IMR-90 (cell line): ENCODE data around the gene SMARCA4. TPM values are rescaled to one million over a fixed set of nuclear protein-coding genes. Genes with fewer than 3 reads are reported as not detected.

Experiments used
- ATAC-seq: fragments of 200-7000 bp; cut with Tn5 transposase; 2 replicates; pipeline ENCODE4 v1.9.1; 2020; ENCODE audit warnings: low read depth, mild to moderate bottlenecking, moderate library complexity
- BruUV-seq: library from RNA; stranded (reverse); fragments of 400-500 nt; replicated peaks from 2 replicates; lab custom pipeline; 2021; lab: Mats Ljungman, UMichigan
- CTCF ChIA-PET: fragments of 300-600 bp; formaldehyde crosslinking; extraction: SDS; loops from one replicate; lab custom pipeline; 2021; ENCODE audit warnings: antibody characterized with exemption; lab: Yijun Ruan, JAX
- POLR2A ChIA-PET: fragments of 300-600 bp; sonication (Branson Sonifier 250); formaldehyde crosslinking; loops from one replicate; lab custom pipeline; 2022; ENCODE audit warnings: antibody characterized with exemption; ENCODE audit not compliant: unreplicated experiment; lab: Charles Lee
- DNase-seq: peaks from one replicate; pipeline ENCODE4 v3.0.0; 2013
- H2AFZ ChIP-seq: replicated peaks from 2 replicates; pipeline ENCODE3; 2013; ENCODE audit warnings: low read length, mild to moderate bottlenecking; ENCODE audit not compliant: poor library complexity
- H2AK5ac ChIP-seq: 2 replicates; pipeline ENCODE4 v1.6.1; 2013; ENCODE audit warnings: low read depth, low read length, inconsistent platforms
- H2AK9ac ChIP-seq: replicated peaks from 2 replicates; pipeline ENCODE3; 2013; ENCODE audit warnings: mild to moderate bottlenecking, low read depth, low read length, moderate library complexity; ENCODE audit not compliant: poor library complexity
- H2BK120ac ChIP-seq: 2 replicates; pipeline ENCODE4 v1.6.1; 2013; ENCODE audit warnings: low read depth, low read length, inconsistent platforms
- H2BK15ac ChIP-seq: 3 replicates; pipeline ENCODE4 v1.6.1; 2013; ENCODE audit warnings: low read depth, low read length, inconsistent platforms
- H2BK20ac ChIP-seq: 2 replicates; pipeline ENCODE4 v1.6.1; 2013; ENCODE audit warnings: low read depth, mild to moderate bottlenecking, inconsistent platforms, low read length, moderate library complexity
- H2BK5ac ChIP-seq: 2 replicates; pipeline ENCODE4 v1.6.1; 2013; ENCODE audit warnings: mild to moderate bottlenecking, low read depth, low read length, inconsistent platforms; ENCODE audit not compliant: poor library complexity, severe bottlenecking
- H3K14ac ChIP-seq: replicated peaks from 2 replicates; pipeline ENCODE4 v1.6.1; 2013; ENCODE audit warnings: low read depth, low read length, inconsistent platforms
- H3K18ac ChIP-seq: 2 replicates; pipeline ENCODE4 v1.6.1; 2013; ENCODE audit warnings: low read depth, low read length, control low read depth
- H3K23ac ChIP-seq: 2 replicates; pipeline ENCODE4 v1.6.1; 2013; ENCODE audit warnings: low read depth, low read length, inconsistent platforms
- H3K27ac ChIP-seq: 2 replicates; pipeline ENCODE4 v1.5.1; 2013; ENCODE audit warnings: mild to moderate bottlenecking, control low read depth, low read length; ENCODE audit not compliant: insufficient read depth
- H3K27me3 ChIP-seq: 2 replicates; pipeline ENCODE4 v1.6.1; 2013; ENCODE audit warnings: low read length; ENCODE audit not compliant: control insufficient read depth, insufficient read depth
- H3K36me3 ChIP-seq: 2 replicates; pipeline ENCODE4 v1.6.1; 2013; ENCODE audit warnings: low read length, mixed read lengths; ENCODE audit not compliant: control insufficient read depth, insufficient read depth
- H3K4ac ChIP-seq: 2 replicates; pipeline ENCODE4 v1.6.1; 2013; ENCODE audit warnings: low read depth, low read length, inconsistent platforms
- H3K4me1 ChIP-seq: 2 replicates; pipeline ENCODE4 v1.6.1; 2013; ENCODE audit warnings: low read length, mixed read lengths; ENCODE audit not compliant: control insufficient read depth, insufficient read depth
- H3K4me2 ChIP-seq: 2 replicates; pipeline ENCODE4 v1.6.1; 2013; ENCODE audit warnings: low read depth, mild to moderate bottlenecking, control low read depth, low read length, moderate library complexity
- H3K4me3 ChIP-seq: 2 replicates; pipeline ENCODE4 v1.5.1; 2013; ENCODE audit warnings: low read depth, mild to moderate bottlenecking, control low read depth, low read length, moderate library complexity; ENCODE audit not compliant: insufficient read depth
- H3K56ac ChIP-seq: 2 replicates; pipeline ENCODE4 v1.6.1; 2013; ENCODE audit warnings: low read length, inconsistent platforms; ENCODE audit not compliant: insufficient read depth; ENCODE audit errors: extremely low read depth
- H3K79me1 ChIP-seq, 2 experiments: 2 replicates each; pipeline ENCODE4 v1.6.1; 2013; ENCODE audit warnings: low read length in 2 of 2, inconsistent platforms in 1 of 2, low read depth in 1 of 2
- H3K9ac ChIP-seq: 2 replicates; pipeline ENCODE4 v1.6.1; 2013; ENCODE audit warnings: low read depth, low read length, control low read depth
- H3K9me1 ChIP-seq: 2 replicates; pipeline ENCODE4 v1.6.1; 2013; ENCODE audit warnings: low read length, inconsistent platforms; ENCODE audit not compliant: insufficient read depth
- H3K9me3 ChIP-seq: 2 replicates; pipeline ENCODE4 v1.6.1; 2013; ENCODE audit warnings: low read length; ENCODE audit not compliant: control insufficient read depth, insufficient read depth
- H4K20me1 ChIP-seq: 2 replicates; pipeline ENCODE4 v1.6.1; 2013; ENCODE audit warnings: low read length, inconsistent platforms; ENCODE audit not compliant: insufficient read depth
- H4K5ac ChIP-seq: 2 replicates; pipeline ENCODE4 v1.6.1; 2013; ENCODE audit warnings: mild to moderate bottlenecking, low read depth, low read length, control low read depth
- H4K8ac ChIP-seq, 2 experiments: 2 replicates each; pipeline ENCODE4 v1.6.1; 2013; ENCODE audit warnings: low read depth in 2 of 2, low read length in 2 of 2, control low read depth in 1 of 2, inconsistent platforms in 1 of 2
- H4K91ac ChIP-seq: 2 replicates; pipeline ENCODE4 v1.6.1; 2013; ENCODE audit warnings: low read depth, low read length, inconsistent platforms; ENCODE audit not compliant: insufficient read depth
- BHLHE40 ChIP-seq: fragments of 150-350 bp; IDR thresholded peaks from 2 replicates; pipeline ENCODE4 v1.6.1; 2016; ENCODE audit warnings: mild to moderate bottlenecking, low read depth, low read length
- CEBPB ChIP-seq: IDR thresholded peaks from 2 replicates; pipeline ENCODE4 v1.6.1; 2012; ENCODE audit warnings: low read depth, low read length, improper control_type of control experiment
- CHD1 ChIP-seq: IDR thresholded peaks from 2 replicates; pipeline ENCODE4 v1.6.1; 2012; ENCODE audit warnings: low read depth, low read length, improper control_type of control experiment
- MXI1 ChIP-seq: IDR thresholded peaks from 2 replicates; pipeline ENCODE4 v1.6.1; 2012; ENCODE audit warnings: low read depth, mild to moderate bottlenecking, low read length, moderate library complexity, borderline replicate concordance
- RAD21 ChIP-seq: IDR thresholded peaks from 2 replicates; pipeline ENCODE4 v1.6.1; 2012; ENCODE audit warnings: low read length, improper control_type of control experiment
- RFX5 ChIP-seq: IDR thresholded peaks from 2 replicates; pipeline ENCODE4 v1.8.0; 2012; ENCODE audit warnings: low read depth, mild to moderate bottlenecking, low read length, moderate library complexity
- USF2 ChIP-seq: fragments of 150-350 bp; IDR thresholded peaks from 2 replicates; pipeline ENCODE4 v1.6.1; 2017; ENCODE audit warnings: mild to moderate bottlenecking, antibody characterized with exemption, low read length, low read depth
- WGBS, 2 experiments: methylation state at CpG; one replicate each; pipeline versions ENCODE4 v1.1.5 to v1.1.7; 2013; ENCODE audit warnings: missing lambda C conversion rate in 2 of 2; ENCODE audit not compliant: insufficient read length in 1 of 2; ENCODE audit errors: extremely low coverage in 2 of 2; 5-methylcytosine and 5-hydroxymethylcytosine counted together
- dilution Hi-C: fragments of 300-500 bp; cut with HindIII; formaldehyde crosslinking; loops from one replicate; pipeline ENCODE4 v1.14.3; 2018; ENCODE audit warnings: low sequenced_read_pairs; ENCODE audit not compliant: unreplicated experiment
- in situ Hi-C: fragments of 300-500 bp; cut with MboI; formaldehyde crosslinking; loops from 3 replicates; pipeline ENCODE4 v1.14.3; 2019; ENCODE audit warnings: low sequenced_read_pairs, inconsistent platforms, mixed read lengths
- intact Hi-C: fragments of 100-400 bp; cut with micrococcal nuclease; formaldehyde crosslinking; loops from 2 replicates; pipeline ENCODE4 v1.10.0; 2022
- polyA plus RNA-seq, 3 experiments: library from polyadenylated mRNA; depleted of rRNA; stranded (reverse); fragments of >200 nt; gene quantifications; 2 replicates each; pipeline ENCODE4 v1.2.3, GENCODE V29; 2012; ENCODE audit warnings: low replicate concordance in 1 of 3
- total RNA-seq: library from RNA; depleted of rRNA; stranded (reverse); fragments of >200 nt; gene quantifications from 2 replicates; pipeline ENCODE4 v1.2.3, GENCODE V29; 2012

SMARCA4 gene
- total and polyA plus RNA-seq, 2 of the 4 experiments (the other 2 are of a cell fraction), result 41.4 to 85.6 TPM

GRCh38 chr19:11005521-11005920 is 44.7 kb downstream of the SMARCA4 start:
- H4K91ac ChIP-seq, result no peak overlapping the region
- no peak overlapping the region for H2BK5ac ChIP-seq
- no CpG with 5 or more reads among the region's 5 CpGs for WGBS, 2 experiments
- H3K79me1 ChIP-seq, result peaks cover 9 to 25% of the 10 kb centered on the region in 2 experiments
- no peak overlapping the region for H4K8ac ChIP-seq
- no peak overlapping the region for H3K4me3 ChIP-seq
- no peak overlapping the region for H3K4ac ChIP-seq
- DNase-seq (no peak), ATAC-seq (no peak)
- no peak overlapping the region for H3K56ac ChIP-seq
- CTCF ChIA-PET, result interaction anchor here (1.5 kb wide), 1 partner anchor 64 kb away, joined by 6 read pairs; no protein-coding TSS in a partner anchor
- no peak overlapping the region for H3K23ac ChIP-seq
- no peak overlapping the region for H2AFZ ChIP-seq
- no peak overlapping the region for H2BK20ac ChIP-seq
- no peaks in the 10 kb centered on the region for H3K4me1 ChIP-seq
- H3K9me3 ChIP-seq, result no peaks in the 10 kb centered on the region
- no peak overlapping the region for H2BK120ac ChIP-seq
- H2AK5ac ChIP-seq, result no peak overlapping the region
- H3K9ac ChIP-seq, result no peak overlapping the region
- POLR2A ChIA-PET, result no interaction called here
- H3K27ac ChIP-seq, result no peak overlapping the region
- no peak overlapping the region for H3K18ac ChIP-seq
- no TSS peak for BruUV-seq
- in situ Hi-C loops (no loop called here), intact Hi-C loops (no loop called here), dilution Hi-C loops (no loop called here)
- no peaks in the 10 kb centered on the region for H3K27me3 ChIP-seq
- no peak overlapping the region for H3K14ac ChIP-seq
- H4K20me1 ChIP-seq, result no peaks in the 10 kb centered on the region
- no peak overlapping the region for H4K5ac ChIP-seq
- H3K36me3 ChIP-seq, result peaks cover 48% of the 10 kb centered on the region
- no peak overlapping the region for H2AK9ac ChIP-seq
- H3K4me2 ChIP-seq, result no peak overlapping the region
- TF ChIP-seq MXI1 (no peak), RFX5 (no peak), USF2 (no peak), BHLHE40 (no peak), RAD21 (no peak), CEBPB (no peak), CHD1 (no peak)
- no peaks in the 10 kb centered on the region for H3K9me1 ChIP-seq
- H2BK15ac ChIP-seq, result no peak overlapping the region
